Adrenal gland (tissue), 5 donors: ENCODE data around the gene SCN8A.

Experiments used
- POLR2A ChIP-seq, 2 donors: fragments of 450-650 bp; IDR thresholded peaks; one replicate each; pipeline ENCODE4 v1.6.1; 2017; ENCODE audit warnings: antibody characterized with exemption in 2 of 2, mild to moderate bottlenecking in 2 of 2, moderate library complexity in 1 of 2
- TF ChIP-seq, protein P1 (sequence below), 6 experiments: fragments of 450-650 bp in 4 of 6; fragments of 200-600 bp in 2 of 6; sonication (generic) in 1 of 6; IDR thresholded peaks; 1 replicate in 5 of 6; 2 replicates in 1 of 6; pipeline versions ENCODE4 v1.5.1 to v1.8.0; 2016 to 2021; ENCODE audit warnings: antibody characterized with exemption in 6 of 6, mild to moderate bottlenecking in 2 of 6, moderate library complexity in 1 of 6
- donor health status: DM: no; HTN: no; CAD: no.

- no peak for TF ChIP-seq POLR2A (IDR thresholded peaks at IDR 0.05)
- TF ChIP-seq, protein P1, sequence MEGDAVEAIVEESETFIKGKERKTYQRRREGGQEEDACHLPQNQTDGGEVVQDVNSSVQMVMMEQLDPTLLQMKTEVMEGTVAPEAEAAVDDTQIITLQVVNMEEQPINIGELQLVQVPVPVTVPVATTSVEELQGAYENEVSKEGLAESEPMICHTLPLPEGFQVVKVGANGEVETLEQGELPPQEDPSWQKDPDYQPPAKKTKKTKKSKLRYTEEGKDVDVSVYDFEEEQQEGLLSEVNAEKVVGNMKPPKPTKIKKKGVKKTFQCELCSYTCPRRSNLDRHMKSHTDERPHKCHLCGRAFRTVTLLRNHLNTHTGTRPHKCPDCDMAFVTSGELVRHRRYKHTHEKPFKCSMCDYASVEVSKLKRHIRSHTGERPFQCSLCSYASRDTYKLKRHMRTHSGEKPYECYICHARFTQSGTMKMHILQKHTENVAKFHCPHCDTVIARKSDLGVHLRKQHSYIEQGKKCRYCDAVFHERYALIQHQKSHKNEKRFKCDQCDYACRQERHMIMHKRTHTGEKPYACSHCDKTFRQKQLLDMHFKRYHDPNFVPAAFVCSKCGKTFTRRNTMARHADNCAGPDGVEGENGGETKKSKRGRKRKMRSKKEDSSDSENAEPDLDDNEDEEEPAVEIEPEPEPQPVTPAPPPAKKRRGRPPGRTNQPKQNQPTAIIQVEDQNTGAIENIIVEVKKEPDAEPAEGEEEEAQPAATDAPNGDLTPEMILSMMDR (IDR thresholded peaks at IDR 0.05), result no peak
Measured at GRCh38 chr12:51625370-51625769, 34.3 kb downstream of the SCN8A start.
